DMS53 (cell line): Measurements from ENCODE around the gene ATG4C.

ENCODE experiments used
- DNase-seq: peaks from one replicate; lab custom pipeline; 2025; lab: John Stamatoyannopoulos, UW

Gene ATG4C

DNA sequence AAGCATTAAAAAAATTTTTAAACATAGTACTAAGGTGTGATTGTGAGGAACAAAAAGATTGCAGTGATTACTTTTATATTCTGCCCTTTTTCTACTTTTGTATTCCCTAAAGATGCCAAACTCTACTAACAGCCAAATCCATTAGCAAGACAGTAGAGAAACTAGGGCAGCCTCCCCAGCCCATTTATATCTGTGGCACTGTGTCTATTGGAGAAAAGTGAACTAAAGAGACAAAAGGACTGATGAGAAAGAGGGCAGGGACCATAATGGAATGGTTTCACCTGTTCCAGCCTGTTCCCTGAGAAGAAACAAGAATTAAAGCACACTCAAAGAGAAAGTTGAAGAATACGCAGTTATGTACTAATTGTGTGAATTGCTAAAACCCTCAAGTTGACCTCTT is 56.6 kb downstream of the ATG4C start:
- no peak for DNase-seq

DNA sequence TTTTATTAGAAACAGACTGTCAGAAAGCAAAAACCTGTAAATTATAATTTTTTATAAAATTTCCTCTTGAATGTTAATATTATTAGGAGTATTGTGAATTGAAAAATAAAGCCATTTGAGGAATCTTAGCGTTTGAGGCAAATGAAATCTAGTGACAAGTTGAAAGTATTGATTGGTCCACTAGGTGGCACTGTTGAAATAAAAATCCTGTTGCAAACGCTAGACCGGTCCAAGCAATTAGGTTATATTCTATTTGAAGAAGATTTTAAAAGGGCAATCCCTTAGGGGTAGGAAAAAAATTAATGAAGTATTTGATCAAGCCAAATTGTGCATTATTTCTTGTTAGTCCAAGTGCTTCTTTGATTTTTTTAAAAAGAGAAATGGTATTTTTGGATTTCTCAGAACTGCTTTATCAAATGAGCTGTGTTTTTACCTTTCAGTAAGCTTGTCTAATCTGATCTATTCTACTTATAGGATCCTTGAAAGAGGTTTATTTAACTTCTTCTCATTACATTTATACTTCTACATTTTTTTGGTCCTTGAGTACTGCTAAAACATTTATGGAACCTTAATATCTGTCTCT is 57.7 kb downstream of the ATG4C start:
- DNase-seq, result peak; percentile 87

DNA sequence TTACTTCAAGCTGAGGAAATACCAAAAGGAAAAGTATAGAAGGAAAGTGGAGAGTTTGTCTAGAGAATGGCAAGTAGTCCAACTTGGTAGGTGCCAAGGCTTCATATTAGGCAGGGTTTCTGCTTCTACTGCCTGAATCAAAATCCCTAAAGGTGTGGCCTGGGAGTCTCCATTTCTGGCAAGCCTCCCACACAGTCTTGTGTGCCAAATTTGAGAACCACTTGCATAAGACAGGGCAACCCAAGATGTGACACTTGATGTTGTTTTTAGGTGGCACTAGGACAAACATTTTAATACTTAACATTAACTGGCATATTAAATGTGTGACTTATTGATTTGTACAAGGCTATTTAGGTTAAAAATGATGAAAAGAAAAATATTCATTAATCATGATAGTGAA is 60.1 kb downstream of the ATG4C start:
- DNase-seq, result no peak

DNA sequence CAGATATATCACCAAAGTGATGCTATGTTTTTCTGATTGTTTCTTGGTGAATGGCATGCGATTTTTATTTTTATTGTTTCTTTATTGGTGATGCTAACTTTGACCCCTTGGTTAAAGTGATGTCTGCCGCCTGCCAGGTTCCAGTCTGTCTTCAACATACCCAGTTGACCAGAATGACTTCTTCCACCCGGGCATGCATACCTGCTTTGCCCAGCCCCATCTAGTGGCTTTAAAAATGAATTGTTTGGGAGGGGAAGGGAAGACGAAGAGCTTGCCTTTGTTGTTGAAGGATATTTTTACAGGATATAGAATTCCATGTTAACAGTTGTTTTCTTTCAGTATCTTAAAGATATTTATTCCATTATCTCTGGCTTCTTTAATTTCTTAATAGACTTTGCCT is 65.1 kb downstream of the ATG4C start:
- DNase-seq, result peak; percentile 35

DNA sequence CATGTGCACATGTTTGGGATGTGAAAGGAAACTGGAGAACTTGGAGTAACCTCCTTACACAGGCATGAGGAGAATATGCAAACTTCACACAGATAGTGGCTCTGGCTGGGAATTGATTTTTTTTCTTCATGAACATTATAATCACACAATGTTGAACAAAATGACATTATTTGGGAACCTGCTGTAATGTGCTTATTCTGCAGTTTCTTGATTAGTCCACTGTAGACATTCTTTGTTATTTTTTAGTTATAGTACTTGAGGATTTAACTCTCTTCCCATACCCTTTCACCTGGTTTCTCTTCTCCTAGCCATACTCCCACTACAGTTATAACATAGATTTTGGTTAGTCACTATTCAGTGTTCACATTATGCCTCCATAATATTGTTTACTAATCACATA is 68.3 kb downstream of the ATG4C start:
- DNase-seq, result no peak

DNA sequence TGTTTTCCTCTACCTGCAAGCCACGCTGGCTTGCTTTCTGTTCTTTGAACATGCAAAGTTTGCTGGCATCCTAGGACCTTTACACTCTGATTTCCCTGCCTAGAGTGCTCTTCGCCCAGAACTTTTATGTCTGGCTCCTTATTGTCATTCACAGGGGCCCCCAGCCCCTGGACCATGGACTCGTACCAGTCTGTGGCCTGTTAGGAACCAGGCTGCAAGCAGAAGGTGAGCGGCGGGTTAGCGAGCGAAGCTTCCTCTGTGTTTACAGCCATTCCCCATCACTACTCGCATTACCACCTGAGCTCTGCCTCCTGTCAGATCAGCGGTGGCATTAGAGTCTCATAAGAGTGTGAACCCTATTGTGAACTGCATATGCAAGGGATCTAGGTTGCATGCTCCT is 73.0 kb downstream of the ATG4C start:
- DNase-seq, result no peak

DNA sequence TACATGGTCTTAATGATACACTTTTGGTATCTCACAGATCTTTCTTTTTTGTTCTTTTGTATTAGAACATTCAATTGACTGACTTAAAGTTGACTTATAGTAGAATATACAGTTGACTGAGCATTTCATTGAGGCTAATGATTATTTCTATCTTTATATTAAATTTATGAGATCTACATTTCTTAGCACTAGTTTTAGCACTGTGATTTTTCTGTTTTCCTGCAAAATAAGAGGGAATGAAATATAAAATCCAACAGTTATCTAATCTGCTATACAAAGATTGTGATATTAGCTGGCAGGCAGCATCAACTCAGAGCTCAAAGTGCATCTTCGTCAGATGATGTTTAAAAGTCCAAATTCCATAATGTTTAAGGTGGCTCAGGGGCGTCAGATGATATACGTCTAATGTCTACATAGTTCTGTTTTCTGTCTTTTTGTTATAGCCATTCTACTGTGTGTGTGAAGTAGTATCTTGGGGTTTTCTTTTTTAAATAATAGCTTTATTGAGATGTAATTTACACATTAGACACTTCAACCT is 85.4 kb downstream of the ATG4C start:
- DNase-seq, result no peak

DNA sequence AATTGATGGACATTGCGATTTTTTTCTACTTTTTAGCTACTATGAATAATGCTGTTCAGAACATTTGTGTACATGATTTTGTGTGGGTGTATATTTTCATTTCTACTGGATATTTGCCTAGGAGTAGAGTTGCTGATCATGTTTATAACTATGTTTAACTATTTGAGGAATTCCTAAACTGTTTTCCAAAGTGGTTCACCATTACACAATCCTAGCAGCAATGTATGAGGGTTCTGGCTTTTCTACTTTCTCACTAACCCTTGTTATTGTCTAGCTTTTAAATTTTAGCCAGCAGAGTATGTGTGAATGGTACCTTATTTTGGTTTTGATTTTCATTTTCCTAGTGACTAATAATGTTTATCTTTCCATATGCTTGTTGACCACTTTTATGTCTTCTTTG is 86.2 kb downstream of the ATG4C start:
- DNase-seq, result no peak

DNA sequence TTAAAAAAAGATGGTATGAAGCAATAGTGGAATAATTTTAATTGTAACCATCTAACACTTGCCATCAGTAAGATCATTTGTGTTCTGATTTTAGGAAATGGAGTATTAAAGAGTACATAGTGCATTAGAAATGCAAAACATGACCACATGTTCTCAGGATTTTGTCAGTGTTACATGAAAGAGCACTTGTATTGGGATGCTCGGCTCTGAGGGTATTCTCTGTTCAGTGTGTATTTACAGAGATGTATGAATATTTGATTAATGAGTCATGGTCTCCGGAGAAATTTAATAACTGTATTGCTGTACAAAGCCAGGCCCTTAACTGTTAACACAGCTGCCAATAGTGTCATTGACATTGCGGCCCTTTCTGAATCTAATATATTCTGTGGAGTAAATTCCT is 91.7 kb downstream of the ATG4C start:
- peak; percentile 91 for DNase-seq

DNA sequence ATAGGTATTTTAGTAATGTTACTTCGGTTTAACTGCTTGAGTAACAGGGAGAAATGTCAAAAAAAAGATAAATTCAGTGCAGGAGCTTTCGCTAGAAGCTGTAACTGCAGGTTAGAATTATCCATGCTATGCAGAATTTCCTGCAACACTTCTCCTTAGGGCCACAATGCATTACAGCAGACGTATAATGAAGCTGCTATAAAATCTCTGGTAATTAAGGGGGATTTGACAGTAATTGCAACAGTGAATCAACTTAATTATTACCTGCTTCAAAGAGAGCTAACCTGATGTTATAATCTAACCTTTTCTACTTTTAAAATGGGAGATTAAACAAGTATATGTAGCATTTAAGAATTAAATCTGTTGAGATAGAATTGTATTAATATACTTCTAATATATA is 92.6 kb downstream of the ATG4C start:
- no peak for DNase-seq

DNA sequence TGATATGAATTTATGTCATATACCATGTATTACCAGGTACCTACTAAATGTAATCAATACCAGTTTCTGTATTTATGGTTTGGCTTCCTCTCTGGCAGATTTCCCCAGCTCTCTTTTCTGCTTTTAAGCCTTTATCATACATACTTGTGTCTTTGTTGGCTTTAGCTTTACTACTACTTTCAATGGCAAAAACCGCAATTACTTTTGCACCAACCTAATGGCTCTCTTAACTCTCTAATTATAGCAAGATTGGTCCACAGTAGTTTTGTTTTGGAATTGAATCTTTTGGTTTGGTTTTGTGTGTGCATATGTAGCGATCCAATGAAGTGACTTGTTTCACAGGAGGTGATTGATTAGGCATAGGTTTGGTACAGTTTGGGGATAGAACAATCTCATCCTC is 93.6 kb downstream of the ATG4C start:
- no peak for DNase-seq

DNA sequence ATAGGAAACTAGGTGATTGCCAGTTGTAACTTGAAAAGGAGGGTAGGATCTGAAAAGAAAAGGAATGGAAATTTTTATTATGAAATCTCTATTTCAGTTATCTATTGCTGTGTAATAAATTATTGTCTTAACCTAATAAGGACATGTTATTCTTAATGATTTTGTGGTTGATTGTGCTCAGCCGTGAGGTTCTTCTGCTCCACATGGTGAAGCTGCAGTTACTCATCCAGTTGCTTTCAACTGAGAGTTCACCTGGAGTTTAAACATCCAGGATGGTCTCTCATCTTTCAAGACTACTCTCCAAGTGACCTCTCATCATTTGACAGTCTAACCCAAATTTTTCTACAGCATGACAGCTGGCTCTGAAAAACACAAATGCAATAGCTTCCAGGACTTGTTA is 96.0 kb downstream of the ATG4C start:
- DNase-seq, result no peak

DNA sequence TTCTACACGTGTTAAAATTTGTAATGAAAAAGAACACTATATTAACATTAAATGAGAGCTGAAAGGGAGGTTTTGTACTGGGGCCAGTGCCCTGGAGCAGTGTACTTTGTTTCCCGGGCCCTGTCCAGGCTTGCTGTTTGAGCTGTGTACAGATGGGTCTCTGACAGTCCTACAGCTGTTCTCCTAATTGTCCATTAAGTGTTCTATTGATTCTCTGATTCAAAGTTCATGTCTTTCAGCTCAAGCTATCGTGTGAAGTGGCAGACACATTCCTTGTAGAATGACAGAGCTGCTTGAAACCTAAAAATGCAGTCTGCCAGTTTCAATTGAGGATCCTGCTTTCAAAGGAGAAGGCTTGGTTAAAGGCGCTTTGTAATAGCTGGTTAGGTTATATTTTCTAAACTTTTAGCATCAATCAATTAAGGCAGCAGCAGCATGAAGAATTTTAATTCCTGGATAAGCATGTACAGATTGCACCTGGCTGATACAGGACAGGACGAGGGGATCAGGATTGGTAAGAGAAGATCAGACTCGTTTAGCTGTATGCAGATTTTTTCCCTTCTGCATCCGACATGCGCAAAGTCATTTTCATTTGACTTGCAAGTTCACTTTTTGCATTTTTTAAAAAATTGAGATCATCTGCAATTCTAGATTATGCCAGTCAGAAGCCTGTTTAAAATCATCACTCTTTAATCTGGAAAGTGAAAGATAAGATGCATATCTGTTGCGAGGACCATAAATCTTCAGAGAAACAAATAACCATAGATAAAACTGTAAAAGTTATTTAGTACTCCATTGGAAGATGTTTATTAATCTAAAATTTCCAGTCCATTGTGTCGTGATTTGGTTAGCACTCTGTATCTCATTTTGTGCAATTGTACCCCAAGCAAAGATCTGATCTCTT is 98.5 kb downstream of the ATG4C start:
- DNase-seq, result no peak

DNA sequence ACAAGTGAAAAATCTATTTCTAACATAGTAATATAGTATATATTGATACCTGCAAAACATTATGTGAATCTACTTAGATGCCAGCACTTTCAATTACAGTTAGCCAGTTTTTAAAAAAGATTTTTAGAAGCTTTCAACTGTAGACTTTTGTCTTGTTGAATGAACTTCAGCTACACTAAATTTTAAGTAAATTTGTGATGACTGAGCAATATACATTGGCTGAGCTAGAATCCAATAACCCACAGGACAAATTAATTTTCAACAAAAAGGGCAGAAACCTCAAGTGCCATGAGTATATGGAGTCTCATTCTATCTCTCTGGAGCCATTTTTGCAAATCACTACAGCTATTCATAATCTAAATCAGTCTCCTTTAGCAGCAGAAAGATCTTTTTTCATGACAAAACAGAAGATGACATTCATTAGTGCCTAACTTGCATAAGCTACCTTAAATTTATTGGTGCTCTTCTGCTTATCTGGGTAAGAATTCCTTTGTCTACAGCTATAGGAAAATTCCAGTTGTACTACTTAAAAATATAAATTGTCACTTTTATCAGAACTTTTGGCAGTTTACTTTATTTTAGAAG is 100.3 kb downstream of the ATG4C start:
- DNase-seq, result no peak

DNA sequence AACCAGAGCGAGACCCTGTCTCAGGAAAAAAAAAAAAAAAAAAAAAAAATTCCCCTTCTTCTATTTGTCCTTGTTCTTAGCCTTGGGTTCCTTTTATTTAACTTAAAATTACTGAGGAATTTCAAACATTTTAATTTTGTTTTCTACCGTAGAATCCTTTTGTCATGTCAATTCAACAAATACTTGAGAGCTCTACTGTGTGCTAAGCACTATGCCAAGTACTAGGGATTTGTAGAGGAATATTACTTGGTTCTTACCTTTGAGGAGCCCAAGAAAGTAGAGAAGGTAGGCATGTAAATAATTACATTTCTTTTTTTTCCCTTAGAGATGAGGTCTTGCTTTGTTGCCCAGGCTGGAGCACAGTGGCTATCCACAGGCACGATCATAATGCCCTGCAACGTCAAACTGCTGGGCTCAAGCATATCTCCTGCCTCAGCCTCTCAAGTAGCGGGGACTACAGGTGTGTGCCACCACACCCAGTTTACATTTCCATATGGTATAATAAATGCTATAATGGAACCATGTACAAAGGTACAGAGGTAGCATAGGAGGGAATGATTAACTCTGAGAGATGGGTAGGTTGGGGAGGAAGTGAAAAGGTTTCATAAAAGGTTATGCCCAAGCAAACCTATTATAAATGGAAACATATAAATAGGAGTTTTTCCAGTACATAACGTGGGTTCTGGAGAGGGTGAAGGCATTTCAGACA is 104.0 kb downstream of the ATG4C start:
- DNase-seq, result no peak

DNA sequence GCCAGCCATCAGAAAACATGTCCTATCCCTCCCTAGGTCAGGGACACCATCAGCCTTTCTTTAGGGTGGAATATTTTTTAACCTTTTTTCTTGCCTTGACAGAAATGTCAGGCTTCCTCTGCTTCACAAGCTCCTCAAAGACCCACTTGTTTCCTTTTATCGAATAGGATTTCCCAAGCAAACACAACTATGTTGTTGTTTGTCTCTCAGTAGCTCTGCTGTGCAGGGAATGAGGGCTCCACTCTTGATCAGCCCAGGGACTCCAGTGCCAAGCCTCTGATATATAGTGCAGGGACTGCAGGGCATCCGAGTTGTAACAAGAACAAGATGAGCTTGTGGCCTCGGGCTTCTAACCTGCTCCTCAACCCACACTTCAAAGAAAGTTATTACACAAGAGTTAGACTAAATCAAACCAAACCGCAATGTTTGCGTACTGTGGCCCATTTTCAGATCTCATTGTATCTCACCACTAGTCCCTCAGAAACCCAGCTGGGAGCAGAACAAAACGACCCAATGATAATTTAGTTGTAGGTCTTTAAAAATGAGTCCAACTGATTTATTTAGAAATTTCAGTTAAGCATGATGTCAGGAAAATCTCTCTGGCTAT is 108.1 kb downstream of the ATG4C start:
- DNase-seq, result no peak

DNA sequence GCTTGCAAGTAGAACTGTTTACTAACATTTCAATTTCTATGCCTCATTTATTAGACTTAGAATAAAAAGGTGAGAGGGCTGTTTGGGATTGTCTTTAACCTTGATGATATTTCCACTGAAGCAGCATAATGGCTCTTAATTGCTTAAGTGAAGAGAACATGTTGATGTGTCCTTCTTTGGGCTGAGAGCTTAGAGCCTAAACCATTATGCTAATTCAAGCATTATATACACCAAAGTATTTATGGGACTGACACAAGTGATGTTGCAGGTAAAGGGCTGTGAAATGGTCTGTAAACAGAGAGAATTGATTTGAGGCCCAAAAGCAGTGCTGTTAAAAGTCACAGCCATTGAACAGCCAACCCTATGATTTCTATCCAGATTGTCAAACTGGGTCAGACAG is 113.9 kb downstream of the ATG4C start:
- no peak for DNase-seq

DNA sequence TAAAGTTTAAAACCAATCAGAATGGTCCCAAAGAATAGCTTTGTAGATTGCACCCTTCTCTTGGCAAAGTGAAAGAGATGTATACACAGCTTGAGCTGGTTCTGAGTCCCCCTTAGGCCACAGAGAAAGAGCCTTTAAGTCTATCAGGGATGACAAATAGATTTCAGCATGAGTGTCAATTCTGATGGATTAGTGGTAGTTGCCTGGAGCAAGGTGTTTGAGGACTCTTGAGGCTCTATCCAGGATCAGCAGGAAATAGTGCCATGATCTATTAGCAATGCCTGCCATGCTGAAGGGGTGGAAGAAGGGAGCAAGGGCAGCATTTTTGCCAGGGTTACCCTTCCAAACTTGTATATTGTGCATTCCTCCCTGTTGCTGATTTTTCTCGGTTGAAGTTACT is 116.6 kb downstream of the ATG4C start:
- DNase-seq, result peak; percentile 40

DNA sequence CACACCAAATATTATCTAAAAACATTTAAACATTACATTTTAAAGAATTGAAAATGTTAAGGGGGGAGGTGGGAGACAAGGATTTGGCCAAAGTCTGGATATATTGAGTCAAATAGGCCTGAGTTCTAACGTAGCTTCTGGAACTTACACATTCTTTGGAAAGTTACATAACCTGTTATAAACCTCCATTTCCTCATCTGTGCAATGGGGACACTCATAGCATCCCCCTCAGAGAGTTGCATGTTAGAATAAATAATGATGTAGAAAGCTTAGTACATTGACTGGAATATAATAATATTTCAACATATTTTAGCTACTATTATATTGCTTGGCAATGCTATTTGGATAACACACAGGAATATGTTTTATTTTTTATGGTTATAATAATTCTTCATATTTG is 117.7 kb downstream of the ATG4C start:
- no peak for DNase-seq

DNA sequence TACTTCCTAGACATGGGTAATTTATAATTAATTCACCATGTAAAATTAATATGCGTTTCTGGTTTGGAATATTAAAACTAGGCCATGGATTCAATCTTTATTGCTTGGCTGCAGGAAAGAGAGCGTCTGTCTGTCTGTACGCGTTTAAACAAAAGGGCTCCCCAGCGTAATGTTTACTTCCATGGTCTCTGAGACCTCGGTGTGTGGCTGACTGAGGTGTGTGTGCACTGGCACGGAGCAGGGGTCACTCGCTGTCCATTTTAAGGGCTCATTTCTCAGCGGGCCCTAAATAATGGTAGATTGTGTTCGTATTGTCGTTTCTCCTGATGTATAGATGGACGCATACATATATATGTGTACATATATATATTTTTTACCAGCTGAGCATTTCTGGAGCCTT is 119.6 kb downstream of the ATG4C start:
- DNase-seq, result no peak

DNA sequence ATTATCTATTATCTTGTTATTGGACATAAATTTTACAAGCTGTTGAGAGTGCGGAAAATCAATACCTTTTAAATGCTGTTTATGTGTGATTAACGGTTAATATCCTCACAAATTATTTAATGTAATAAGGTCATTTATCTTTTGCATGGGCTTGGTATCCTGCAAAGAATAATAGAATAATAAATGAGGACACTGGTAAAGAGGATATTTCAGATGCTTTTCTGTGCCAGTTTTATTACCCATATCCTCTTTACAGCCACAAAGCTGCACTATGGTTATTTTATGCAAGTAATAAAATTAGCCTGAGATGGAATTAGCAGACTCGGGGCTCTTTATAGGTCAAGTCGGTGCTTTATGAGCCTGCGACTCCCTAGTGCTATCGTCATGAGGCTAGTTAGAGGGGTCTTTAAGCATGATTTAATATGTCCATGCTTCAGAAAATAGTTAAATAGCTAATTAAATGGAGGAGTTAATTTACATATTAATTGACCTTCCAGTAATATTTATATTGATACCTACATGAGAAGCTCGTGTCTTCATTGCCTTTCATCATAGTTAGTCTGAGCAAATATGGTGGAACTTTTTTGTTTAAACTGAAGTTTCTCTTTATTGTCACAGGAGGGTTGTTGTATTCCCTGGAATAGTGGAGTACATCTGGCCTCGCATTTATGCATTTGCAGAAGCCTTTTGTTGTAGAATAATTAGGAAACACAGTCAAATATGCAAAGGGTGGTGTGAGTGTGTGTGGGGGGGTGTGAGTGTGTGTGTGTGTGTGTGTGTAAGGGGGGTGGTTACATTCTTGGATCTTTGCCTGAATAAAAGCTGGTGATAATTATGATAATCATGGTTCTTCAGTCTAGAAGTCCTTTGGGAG is 120.3 kb downstream of the ATG4C start:
- peak; percentile 49 for DNase-seq
